ENCODE data around the gene RBPJL. TPM values are rescaled to one million over a fixed set of nuclear protein-coding genes. Genes with fewer than 3 reads are reported as not detected.

The RBPJL gene
- total and polyA plus RNA-seq, 2 of the 13 experiments (the other 11 are each of a cell fraction or from before 2014, with no cell fraction given) = not detected

- TF ChIP-seq KLF11 (CRISPR knock-in tag; IDR thresholded peaks at IDR 0.05) (no peak), MED1 (CRISPR knock-in tag; IDR thresholded peaks at IDR 0.05) (no peak), ELF3 (CRISPR knock-in tag; IDR thresholded peaks at IDR 0.05) (peak; percentile 71; the same call in 1 of the 2 replicates), FOXA3 (CRISPR knock-in tag; IDR thresholded peaks at IDR 0.05) (peak; percentile 83), BHLHE40 (IDR thresholded peaks at IDR 0.05; ENCODE audit: low read length) (no peak), AFF4 (CRISPR knock-in tag; IDR thresholded peaks at IDR 0.05) (no peak), YEATS4 (CRISPR knock-in tag; IDR thresholded peaks at IDR 0.05; ENCODE audit: borderline replicate concordance) (no peak), ETV5 (CRISPR knock-in tag; IDR thresholded peaks at IDR 0.05; ENCODE audit: borderline replicate concordance) (0 out of 2 replicates have a peak, but pooled peaks have one; percentile 20), ZNF841 (CRISPR knock-in tag; IDR thresholded peaks at IDR 0.05; ENCODE audit: borderline replicate concordance) (no peak), RARA (CRISPR knock-in tag; IDR thresholded peaks at IDR 0.05) (peak; percentile 52; the same call in 1 of the 2 replicates), ZSCAN25 (CRISPR knock-in tag; IDR thresholded peaks at IDR 0.05) (no peak), ZNF468 (CRISPR knock-in tag; IDR thresholded peaks at IDR 0.05) (no peak), CBX1 (IDR thresholded peaks at IDR 0.05; ENCODE audit: low read depth) (no peak), FOXO1 (CRISPR knock-in tag; IDR thresholded peaks at IDR 0.05) (no peak), ZNF7 (CRISPR knock-in tag; IDR thresholded peaks at IDR 0.05) (no peak), ZNF616 (CRISPR knock-in tag; IDR thresholded peaks at IDR 0.05; ENCODE audit: low read depth) (no peak), ZBTB4 (CRISPR knock-in tag; IDR thresholded peaks at IDR 0.05; ENCODE audit: borderline replicate concordance) (no peak), GATAD2A (CRISPR knock-in tag; IDR thresholded peaks at IDR 0.05) (peak; percentile 86), IRX3 (CRISPR knock-in tag; IDR thresholded peaks at IDR 0.05; ENCODE audit: borderline replicate concordance, low read depth) (no peak), ZNF773 (CRISPR knock-in tag; IDR thresholded peaks at IDR 0.05; ENCODE audit: borderline replicate concordance) (0 out of 2 replicates have a peak, but pooled peaks have one; percentile 43), PRDM10 (CRISPR knock-in tag; IDR thresholded peaks at IDR 0.05; ENCODE audit: low read depth) (0 out of 2 replicates have a peak, but pooled peaks have one; percentile 24)
These were observed 55.2 kb downstream of the RBPJL start (continued) for GRCh38 chr20:45361793-45362192.

Data from HepG2 (cell line).